GM03348 (cell line): ENCODE data around the gene FOXJ1.
"Not testable (repeated sequence)": the region's sequence is repeated elsewhere in the genome, so short reads cannot be mapped to it uniquely, and the experiment has no call there.

Source experiments
- DNase-seq: peaks from one replicate; pipeline ENCODE4 v3.0.0; 2012; ENCODE audit warnings: low spot score

Gene FOXJ1, protein sequence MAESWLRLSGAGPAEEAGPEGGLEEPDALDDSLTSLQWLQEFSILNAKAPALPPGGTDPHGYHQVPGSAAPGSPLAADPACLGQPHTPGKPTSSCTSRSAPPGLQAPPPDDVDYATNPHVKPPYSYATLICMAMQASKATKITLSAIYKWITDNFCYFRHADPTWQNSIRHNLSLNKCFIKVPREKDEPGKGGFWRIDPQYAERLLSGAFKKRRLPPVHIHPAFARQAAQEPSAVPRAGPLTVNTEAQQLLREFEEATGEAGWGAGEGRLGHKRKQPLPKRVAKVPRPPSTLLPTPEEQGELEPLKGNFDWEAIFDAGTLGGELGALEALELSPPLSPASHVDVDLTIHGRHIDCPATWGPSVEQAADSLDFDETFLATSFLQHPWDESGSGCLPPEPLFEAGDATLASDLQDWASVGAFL

DNA sequence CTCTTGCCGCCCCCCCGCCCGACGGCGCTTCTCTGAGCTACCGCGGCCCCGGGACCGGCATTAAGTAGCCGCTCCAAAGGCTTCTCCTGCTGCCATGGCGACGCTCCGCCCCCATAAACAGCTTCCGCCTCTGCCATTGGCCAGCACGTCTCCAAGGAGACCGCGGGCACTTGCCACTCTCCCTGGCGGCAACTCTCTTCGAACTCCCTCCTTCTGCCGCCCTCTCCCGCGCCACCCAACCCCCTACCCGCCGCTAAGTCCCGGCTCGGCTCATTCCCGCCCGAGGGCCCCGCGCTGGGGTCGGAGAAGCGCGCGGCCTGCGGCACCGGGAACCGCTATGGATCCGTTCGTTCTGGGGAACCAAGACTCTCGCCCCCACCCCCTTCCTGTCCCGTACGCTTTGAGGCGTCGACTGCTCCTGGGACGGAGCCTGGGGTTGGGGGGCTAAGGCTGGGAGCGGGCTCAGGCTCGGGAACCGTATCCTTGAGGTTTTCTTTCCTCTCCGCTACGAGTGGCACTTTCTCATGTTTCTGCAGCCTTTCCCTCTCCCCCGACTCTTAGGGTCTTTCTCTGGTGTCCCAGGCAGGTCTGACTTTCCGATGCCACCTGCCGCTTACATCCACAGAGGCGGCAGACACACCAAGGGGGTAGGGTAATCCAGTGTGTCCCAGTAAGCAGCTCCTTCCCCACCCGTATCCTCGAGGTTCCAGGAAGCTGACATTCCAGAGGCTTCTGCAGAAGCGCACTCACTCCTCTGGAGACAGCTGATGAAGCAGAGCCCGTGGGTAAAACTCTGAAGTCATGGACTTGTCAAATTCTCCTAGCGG lies at the start of gene FOXJ1:
Gene FOXJ1 (minus strand): TSS at position 34 of the 827 bp plus-strand sequence. CDS start 850 bp downstream, outside the sequence.
- peak; percentile 98 for DNase-seq

DNA sequence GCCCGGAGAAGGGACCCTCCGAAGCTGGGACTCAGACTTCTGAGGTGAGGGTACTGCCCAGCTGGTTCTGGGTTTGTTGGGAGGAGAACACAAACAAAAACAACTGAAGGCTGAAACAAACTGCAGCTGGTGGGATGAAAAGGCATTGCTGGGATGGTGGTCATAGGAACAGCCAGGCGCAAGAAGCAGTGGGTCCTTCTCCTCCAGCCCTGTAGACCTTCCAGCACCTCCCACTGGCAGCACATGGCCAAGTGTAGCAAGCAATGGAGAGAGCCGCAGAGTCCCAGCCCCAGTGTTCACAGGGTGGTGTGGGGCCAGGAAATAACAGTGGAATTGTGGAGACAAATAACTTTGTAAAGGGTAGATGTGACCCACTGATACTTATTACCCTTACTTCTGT lies 48.7 kb upstream of the FOXJ1 start:
- no peak for DNase-seq

DNA sequence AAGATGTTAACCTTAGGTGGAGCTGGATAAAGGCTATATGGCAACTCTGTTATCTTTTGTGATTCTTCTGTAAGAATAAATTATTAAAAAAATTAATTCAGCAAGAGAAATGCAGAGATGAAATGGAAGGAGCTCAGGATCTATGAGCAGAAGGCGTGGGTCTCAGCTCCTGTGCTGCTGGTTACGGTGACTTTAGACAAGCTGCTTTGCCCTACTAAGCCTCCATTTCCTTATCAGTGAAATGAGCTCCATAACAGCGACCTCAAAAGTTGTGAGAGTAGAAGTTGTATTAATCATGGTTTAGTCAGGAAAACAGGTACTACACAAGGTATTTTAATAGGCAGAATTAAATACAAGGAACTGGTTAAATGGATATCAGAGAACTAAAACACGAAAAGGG lies 48.2 kb upstream of the FOXJ1 start:
- no peak for DNase-seq

DNA sequence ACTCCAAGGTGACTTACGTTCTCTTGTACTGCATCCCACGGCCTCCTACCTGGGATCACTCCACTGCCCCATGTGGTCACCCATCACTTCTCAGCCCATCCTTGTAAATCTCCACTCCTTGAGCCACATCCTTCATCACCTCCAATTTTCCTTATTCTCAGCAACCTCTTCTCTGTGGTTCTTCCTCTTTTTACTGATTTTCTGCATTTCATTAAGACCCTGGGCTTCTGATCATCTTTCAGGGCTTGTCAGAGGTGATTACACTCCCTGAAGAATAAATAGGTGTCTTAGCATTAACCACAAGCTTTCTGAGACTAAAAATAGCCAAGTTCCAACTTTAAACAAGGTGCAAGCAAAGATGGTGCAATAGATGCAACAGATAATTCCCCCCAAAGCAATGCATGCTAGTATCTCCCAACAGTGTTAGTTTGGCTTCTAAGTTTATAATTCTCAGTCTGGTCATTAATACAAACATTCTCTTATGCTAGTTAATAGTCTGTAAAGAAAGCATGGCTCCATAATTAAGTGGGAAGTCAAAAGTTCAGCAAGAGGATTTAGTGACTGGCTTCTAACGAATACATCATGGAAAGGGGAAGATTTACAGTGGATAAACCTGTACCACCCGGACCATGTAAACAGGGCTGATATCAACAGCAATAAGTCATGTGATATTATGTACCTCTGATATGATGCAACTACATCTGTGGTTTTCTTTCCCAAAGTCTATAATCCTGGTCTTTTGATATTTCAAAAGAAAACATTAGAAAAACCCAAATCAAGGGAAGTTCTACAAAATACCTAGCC lies 47.4 kb upstream of the FOXJ1 start:
- no peak for DNase-seq

DNA sequence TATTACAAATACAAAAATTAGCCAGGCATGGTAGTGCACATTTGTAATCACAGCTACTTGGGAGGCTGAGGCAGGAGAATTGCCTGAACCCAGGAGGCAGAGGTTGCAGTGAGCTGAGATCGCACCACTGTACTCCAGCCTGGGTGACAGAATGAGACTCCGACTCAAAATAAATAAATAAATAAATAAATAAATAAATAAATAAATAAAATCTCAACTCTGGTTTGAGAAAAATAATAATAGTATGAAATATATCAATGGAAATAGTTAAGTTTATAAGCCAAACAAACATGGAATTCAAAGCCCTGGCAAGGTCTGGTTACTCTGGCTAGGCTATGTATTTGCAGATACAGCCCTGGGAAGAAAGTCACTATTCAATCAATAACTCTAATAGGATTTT lies 45.7 kb upstream of the FOXJ1 start:
- not testable (repeated sequence) for DNase-seq

DNA sequence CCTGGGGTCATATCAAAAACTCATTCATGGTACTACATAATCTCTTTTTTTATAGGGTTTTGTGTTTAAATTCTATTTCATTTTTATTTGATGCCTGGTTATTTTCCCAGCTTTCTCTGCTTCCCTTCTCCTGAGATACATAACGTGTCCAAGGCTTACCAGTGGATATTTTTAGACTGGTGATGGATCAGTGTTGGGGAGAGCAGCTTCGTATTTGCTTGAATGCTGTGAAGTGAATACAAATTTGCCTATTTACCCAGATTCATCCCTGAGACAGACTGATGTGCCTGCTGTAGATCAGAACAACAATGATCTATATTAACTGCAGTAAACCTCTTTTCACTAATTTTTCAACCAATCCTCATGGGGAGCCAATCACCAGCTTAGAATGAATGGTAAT lies 43.2 kb upstream of the FOXJ1 start:
- DNase-seq: no peak

DNA sequence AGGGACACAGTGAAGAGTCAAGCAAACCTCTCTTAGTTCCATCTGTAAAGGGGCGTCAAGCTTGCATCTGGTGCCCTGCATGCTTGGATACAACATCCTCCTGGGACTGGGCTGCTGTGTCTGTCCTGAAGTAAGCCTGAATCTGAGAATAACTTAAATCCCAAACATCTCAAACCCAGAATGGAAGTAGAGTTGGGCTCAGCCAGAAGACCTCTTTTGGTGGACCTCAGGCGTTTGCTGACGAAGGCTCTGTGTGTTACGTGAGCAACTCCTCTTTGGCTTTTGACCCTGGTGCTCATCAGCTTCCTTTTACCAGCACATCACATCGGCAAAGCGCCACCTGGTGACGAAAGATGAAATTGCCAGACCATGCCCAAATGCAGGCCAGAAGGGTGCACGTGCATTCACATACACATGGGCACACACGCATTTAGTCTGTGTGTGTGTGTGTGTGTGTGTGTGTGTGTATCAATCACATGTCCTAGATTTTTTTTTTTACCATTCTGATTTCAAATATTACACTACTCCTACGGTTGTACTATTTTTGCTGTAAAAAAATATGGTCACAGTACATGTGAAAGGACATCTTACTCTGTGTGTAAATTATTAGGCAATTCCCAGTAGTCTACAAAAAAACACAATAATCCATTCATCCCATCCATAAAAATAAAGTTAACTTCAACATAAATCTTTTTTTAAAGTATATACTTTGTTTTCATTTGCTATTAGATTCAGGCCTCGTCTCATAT lies 41.1 kb upstream of the FOXJ1 start:
- DNase-seq: peak; percentile 91

DNA sequence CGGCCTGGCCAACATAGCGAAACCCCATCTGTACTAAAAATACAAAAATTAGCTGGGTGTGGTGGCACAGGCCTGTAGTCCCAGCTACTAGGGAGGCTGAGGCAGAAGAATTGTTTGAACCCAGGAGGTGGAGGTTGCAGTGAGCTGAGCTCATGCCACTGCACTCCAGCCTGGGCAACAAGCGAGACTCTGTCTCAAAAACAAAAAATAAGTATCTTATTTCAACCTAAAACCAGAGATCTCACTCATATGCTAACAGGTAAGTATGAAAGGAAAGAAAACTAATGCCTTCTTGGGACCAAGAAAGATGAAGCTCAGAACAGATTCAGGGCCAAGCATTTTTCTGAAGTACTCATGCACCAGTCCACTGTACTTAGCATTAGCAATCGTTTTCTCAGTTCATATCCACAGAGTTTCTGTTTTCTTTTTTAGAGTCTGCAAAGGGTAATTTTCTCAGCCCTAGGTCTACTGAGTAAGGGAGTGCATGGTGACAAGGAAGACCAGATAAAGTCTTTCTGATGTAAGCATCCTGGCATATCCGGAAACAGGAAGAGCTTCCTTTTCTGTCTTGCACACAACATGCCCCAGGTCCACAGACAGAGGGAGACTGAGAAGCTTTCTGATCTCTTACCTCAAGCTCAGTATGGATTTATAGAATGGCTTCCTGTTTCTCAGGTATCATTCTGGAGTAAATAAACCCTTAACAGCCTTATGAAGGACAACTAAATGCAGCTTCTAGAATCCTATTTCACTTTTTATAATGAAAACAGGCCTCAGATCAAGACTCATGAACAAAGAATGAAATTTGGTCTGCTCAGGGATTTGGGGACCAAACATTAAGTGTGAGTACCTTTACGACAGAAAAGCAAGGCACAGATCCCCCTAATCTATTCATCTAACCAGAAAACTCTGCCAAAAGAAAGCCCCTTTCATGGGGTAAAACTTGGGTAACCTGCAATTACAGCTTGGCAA lies 38.7 kb upstream of the FOXJ1 start:
- no peak for DNase-seq

DNA sequence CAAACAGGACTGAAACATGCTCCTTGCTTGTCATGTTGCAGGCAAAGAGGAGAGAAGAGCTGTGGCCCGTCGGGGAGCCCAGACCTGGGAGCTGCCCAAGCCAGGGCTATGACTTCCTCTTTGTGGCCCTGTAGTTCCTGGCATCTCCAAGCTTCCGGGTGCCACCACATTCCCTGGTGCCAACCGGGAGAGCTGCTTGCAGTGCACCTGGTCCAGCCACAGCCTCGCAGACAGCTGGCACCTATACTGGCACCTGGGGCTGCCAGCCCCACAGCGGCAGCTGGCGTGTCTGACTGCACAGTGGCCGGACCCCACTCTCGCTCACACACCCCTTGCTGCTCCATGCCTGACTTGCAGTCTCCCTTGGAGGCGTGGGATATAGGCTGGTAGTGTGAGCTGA lies 37.1 kb upstream of the FOXJ1 start:
- DNase-seq: no peak

DNA sequence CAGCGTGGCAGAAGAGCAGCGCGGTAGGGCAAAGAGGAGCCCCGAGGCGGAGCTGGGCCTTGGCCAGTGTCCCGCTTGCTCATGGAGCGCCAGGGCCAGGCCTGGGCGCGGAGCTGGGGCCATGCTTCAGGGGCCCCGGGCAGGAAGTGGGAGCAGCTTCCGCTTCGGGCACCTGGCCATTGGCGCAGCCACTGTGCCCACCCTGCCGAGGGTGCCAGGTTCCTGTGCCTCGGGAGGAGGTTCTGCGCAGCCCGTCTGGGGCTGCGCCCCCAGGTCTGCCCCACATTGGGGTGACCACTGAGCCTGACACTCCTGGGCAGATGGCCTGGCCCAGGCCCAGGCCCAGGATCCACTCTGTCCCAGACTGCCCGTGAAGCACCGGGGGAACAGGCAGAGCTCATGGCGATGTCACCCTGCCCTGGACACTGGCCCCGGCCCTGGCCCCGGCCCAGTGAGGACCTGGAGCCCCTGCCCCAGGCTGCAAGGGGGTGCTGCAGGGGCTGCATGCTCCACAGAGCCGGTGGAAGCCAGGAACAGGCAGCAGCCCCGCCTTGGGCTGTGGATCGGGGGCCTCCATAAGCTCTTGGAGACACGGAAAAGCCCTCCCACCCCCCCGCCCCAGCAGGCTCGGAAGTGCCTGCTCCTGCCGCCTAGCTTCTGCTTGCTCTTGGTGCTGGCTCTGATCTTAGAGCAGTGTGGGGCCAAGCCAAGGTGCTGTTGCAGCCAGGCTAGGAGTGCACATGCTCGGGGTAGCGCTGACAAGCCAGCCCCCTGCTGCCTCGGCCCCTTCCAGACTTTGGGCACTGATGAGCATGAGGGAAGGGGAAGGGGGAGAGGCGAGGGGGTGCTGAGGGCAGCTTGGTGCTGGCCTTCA lies 35.9 kb upstream of the FOXJ1 start:
- no peak for DNase-seq

DNA sequence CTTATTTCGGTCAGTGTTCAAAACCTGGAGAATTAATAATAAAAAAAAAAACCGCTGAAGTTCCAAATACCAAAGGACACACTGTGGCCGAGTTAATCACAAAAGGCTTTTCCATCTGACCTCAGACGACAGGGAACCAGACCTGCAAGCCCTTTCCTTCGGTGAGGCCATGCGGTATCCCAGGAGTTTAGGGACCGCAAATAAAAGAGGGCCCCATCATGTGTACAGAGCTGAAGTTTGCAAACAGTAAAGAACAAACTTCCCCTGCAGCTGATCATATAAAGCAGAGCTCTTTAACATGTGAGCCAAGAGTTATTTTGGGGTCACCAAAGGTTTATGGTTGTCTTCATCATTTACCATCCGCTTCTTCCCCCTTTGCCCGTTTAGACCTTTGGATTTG lies 33.0 kb upstream of the FOXJ1 start:
- DNase-seq: no peak

DNA sequence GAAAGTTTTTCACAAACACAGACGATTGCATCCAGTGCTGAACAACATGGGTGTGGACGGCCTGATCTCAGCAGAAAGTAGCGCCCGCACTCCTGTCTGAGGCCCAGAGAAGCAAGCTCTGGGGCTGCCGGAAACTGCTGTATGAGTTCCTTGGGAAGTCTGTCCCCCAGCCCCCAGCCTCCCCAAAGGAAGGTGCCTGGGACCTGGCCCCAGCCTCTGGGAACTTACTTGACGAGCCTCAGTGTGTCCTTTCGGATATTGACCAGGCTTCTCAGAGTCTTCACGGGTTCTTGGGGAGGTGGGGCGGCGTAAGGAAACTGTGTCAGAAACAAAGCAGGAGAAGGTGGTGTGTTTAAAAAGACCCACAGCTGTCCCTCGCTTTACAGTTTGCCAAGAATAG lies 32.4 kb upstream of the FOXJ1 start:
- DNase-seq: no peak

DNA sequence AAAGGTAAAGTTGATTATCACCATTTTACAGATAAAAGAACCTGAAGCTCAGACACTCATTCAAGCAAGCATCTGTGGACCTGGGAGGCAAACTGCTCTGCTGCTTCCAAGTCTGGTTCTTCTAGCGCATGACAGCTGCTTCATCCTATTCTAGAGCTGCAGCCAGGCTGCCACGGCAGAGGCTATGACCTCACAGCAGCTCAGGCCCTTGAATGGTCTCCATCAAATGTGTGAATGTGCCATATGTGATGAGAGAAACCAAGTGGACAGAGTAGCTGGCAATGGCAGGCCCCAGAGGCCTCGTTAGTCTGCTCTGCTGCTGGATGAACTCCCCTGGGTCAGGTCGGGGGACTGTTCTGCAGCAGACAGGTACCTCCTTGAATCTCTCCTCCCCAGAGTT lies 30.7 kb upstream of the FOXJ1 start:
- no peak for DNase-seq

DNA sequence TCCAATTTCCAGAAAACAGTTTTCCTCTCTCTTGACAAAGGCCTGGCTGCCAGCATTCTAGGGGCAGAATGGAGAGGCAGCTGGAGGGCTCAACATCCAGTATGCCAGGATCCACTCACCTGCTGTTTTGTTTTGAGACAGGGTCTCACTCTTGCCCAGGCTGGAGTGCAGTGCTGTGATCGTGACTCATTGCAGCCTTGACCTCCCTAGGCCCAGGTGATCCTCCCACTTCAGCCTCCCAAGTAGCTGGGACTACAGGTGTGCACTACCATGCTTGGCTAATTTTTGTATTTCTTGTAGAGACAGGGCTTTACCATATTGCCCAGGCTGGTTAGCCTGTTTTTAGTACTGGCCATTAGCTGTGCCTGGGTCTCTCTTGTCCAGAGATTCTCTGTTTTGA lies 29.1 kb upstream of the FOXJ1 start:
- no peak for DNase-seq

DNA sequence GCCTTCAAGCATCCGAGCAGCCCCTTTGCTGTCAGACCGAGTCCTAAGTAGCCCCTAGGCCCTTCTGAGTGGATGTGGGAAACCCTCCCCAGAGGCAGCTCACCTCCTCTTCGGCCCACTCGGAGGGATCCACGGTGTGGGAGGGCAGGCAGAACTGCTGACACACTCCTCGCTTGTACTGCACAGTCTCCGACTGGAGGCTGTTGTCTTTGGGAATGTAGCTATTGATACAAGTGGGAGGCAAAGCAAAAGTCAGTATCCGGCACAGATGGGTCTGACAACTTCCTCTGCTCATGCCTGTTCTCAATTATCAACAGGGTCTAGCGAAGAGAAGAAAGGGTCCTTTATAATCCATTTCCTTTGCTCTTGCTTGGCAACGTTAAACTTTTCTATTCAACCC lies 25.9 kb upstream of the FOXJ1 start:
- DNase-seq: no peak

DNA sequence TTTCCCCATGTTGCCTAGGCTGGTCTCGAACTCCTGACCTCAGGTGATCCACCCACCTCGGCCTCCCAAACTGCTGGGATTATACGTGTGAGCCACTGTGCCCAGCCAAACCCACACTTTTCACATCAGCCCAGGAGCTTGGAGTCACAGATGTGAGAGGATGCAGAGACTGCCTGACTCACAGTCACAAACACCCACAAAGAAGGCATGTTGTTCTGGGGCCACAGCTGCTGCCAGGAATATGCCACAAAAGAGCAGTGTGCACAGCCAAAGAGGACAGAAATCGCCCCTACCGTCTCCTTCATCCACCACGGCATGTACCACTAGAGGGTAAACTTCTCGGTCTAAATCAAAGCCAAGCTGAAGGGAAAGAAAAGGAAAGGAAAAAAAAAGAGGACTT lies 25.1 kb upstream of the FOXJ1 start:
- peak; percentile 29 for DNase-seq

DNA sequence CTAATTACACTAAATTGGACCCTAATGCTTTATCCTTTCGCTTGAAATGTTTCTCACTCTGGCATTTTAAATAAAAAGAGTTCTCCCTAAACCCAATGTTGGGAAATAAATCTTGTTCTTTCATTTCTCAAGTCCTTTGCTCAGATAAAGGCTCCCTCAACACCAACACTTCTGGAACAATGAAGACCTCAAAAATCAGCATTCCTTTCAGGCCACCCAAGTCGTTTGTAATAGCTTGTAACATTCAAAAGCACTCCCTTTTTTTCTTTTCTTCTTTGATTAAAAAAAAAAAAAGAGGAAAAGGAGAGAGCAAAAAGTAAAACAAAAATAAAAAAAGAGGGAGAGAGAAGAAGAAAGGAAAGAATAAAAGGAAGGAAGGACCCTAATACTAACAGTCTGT lies 23.3 kb upstream of the FOXJ1 start:
- no peak for DNase-seq

DNA sequence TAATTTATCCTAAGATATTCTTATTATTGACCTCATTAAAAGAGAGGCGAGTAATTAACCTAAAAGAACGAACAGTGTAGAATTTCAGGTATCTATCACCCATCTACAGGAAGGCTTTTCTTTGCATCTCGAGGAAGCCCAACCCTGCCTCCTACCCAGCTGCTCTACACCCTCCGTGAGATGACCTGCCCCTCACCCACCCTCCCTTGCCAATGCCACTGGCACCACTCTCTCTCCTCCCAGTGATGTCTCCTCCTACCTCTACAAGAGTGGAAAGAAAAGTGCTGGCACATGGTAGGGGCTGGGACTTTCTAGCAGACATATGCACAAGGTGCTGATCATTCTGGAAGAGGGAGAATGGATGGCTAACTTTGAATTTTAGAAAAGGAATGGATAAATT lies 22.9 kb upstream of the FOXJ1 start:
- DNase-seq: no peak

DNA sequence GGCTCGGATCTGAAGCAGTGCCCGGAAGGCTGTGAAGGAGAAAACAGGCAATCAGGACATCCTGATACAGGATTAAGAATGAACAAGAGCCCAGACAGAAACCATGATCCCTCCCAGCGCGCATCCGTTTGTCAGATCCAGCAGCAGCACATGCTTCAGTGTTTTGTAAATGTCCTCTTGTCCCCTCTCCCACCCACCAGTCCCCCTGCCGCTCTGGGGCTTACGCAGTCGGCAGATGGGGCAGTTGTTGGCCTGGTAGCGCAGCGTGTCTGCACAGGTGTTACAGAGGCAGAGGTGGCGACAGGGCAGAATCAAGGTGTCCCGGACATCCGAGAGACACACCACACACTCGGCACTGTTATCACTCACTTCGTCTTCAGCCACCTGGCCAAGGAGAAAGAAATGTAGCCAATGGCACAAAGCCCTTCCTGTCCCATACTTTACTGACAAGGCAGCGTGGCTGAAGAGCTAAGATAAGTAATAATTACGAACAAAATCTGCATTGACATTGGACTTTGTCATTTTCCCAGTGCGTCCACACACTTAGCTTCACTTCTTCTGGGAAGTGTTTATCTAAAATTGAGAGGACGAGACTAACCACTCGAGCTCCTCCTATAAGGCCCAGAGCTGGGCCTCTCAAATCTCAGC lies 20.7 kb upstream of the FOXJ1 start:
- DNase-seq: no peak
